Measurements from ENCODE around the gene ALKAL2. TPM values are rescaled to one million over a fixed set of nuclear protein-coding genes. Genes with fewer than 3 reads are reported as not detected.

The ALKAL2 gene
- total and polyA plus RNA-seq, 11 donors, result 0.25 to 9.0 (median 1.2) TPM

GRCh38 chr2:279956-280649 is 7.8 kb downstream of the ALKAL2 start:
- H3K27ac ChIP-seq, result peak overlapping the region in 8 of 12 donors; percentile 10 to 63 (median 33)
- WGBS, 4 donors, result 52 to 67% (median 60%) methylated on average over 4 of the region's 4 CpGs
- H3K27me3 ChIP-seq, result no peaks in the 10 kb centered on the region

GRCh38 chr2:279366-279765 is 8.5 kb downstream of the ALKAL2 start:
- H3K9me3 ChIP-seq, result no peaks in the 10 kb centered on the region
- no peaks in the 10 kb centered on the region for H3K27me3 ChIP-seq
- H3K4me1 ChIP-seq, result peaks cover 0 to 10% (median 0%) of the 10 kb centered on the region in 12 donors
- no peak overlapping the region for H3K4me3 ChIP-seq
- WGBS, 4 donors, result 85 to 89% (median 88%) methylated on average over 4 of the region's 4 CpGs
- no peak overlapping the region for H3K27ac ChIP-seq
- no peak for DNase-seq
- intact Hi-C loops (cut with DNase I), result no loop called here
- H3K36me3 ChIP-seq, result peaks cover 0 to 86% (median 79%) of the 10 kb centered on the region in 9 donors
- TF ChIP-seq CTCF (IDR thresholded peaks at IDR 0.05) (no peak), POLR2A (IDR thresholded peaks at IDR 0.05) (no peak)
- ATAC-seq, result no peak

More at GRCh38 chr2:279956-280649, 7.8 kb downstream of the ALKAL2 start:
- no peaks in the 10 kb centered on the region for H3K9me3 ChIP-seq
- no peak overlapping the region for H3K4me3 ChIP-seq
- peak in 3 of 4 donors; percentile 8 to 50 (median 38) for ATAC-seq
- TF ChIP-seq POLR2A (IDR thresholded peaks at IDR 0.05), result no peak
- no peak for TF ChIP-seq CTCF (IDR thresholded peaks at IDR 0.05)
- H3K4me1 ChIP-seq, result peaks cover 0 to 13% (median 0%) of the 10 kb centered on the region in 12 donors
- peaks cover 0 to 78% (median 73%) of the 10 kb centered on the region in 9 donors for H3K36me3 ChIP-seq
- intact Hi-C loops (cut with DNase I), result no loop called here
- DNase-seq, result no peak

- DNase-seq, result no peak
- 91 to 95% (median 93%) methylated on average over 4 of the region's 4 CpGs for WGBS, 4 donors
- Histone ChIP-seq H3K4me1 (peaks cover 0 to 10% (median 0%) of the 10 kb centered on the region in 12 donors), H3K27ac (no peak overlapping the region), H3K36me3 (peaks cover 0 to 90% (median 84%) of the 10 kb centered on the region in 9 donors), H3K9me3 (no peaks in the 10 kb centered on the region), H3K4me3 (no peak overlapping the region), H3K27me3 (no peaks in the 10 kb centered on the region)
- TF ChIP-seq CTCF (IDR thresholded peaks at IDR 0.05), result no peak
- no peak for TF ChIP-seq POLR2A (IDR thresholded peaks at IDR 0.05)
- intact Hi-C loops (cut with DNase I), result no loop called here
- ATAC-seq, result no peak
Observed at GRCh38 chr2:278927-279320, 9.0 kb downstream of the ALKAL2 start.

GRCh38 chr2:278312-278926 is 9.5 kb downstream of the ALKAL2 start:
- Histone ChIP-seq H3K4me1 (peaks cover 0 to 10% (median 0%) of the 10 kb centered on the region in 12 donors), H3K36me3 (peaks cover 0 to 95% (median 89%) of the 10 kb centered on the region in 9 donors), H3K27ac (no peak overlapping the region), H3K9me3 (no peaks in the 10 kb centered on the region), H3K27me3 (no peaks in the 10 kb centered on the region), H3K4me3 (no peak overlapping the region)
- 60 to 81% (median 69%) methylated on average over 2 of the region's 2 CpGs for WGBS, 4 donors
- no peak for ATAC-seq
- intact Hi-C loops (cut with DNase I), result no loop called here
- no peak for TF ChIP-seq POLR2A (IDR thresholded peaks at IDR 0.05)
- no peak for TF ChIP-seq CTCF (IDR thresholded peaks at IDR 0.05)
- no peak for DNase-seq
